HG03103 (cell line): Measurements from ENCODE around the gene GTPBP6.
A peak's percentile ranks its signal among the peaks of the same experiment; 100 is the strongest.
"Not testable (repeated sequence)": the region's sequence is repeated elsewhere in the genome, so short reads cannot be mapped to it uniquely, and the experiment has no call there.

Experiments
- ATAC-seq: cut with Tn5 transposase; IDR thresholded peaks from one replicate; pipeline ENCODE4 v1.9.1; 2021; ENCODE audit warnings: low read depth; ENCODE audit not compliant: unreplicated experiment

The GTPBP6 gene

GRCh38 chrX:295136-295535 is 23.5 kb downstream of the GTPBP6 start:
- no peak for ATAC-seq

DNA sequence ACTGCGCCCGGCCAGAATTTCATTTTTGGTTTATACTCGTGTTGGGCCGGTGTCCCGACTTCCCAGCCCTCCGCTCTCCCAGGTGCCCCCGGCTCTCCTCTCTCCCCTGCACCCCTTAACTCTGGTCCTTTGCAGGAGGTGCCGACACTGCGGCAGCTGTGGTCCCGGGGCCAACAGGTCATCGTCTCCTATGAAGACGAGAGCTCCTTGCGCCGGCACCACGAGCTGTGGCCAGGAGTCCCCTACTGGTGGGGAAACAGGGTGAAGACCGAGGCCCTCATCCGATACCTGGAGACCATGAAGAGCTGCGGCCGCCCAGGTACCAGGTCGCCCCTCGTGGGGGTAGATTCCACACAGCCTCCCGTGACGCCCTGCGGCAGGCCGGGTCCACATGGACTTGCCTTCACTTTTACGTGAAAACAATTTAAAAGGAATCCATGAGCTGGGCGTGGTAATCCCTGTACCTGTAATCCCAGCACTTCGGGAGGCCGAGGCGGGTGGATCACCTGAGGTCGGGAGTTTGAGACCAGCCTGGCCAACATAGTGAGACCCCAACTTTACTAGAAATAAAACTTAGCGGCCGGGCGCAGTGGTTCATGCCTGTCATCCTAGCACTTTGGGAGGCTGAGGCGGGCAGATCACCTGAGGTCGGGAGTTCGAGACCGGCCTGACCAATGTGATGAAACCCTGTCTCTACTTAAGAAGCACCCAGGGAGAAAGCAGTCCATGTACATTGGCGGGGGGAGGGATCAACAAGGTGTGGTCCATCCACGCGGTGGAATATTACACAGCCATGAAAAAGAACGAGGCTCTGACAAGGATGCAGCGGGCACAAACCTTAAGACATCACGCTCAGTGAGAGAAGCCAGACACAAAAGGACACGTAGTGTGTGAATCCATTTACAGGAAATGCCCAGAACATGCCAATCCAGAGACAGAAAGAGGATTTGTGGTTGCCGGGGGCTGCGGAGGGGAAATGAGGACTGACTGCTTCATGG is 25.4 kb downstream of the GTPBP6 start:
- no peak for ATAC-seq

GRCh38 chrX:291411-291901 is 27.1 kb downstream of the GTPBP6 start:
- no peak for ATAC-seq

- no peak for ATAC-seq
Measured at GRCh38 chrX:290476-291166, 28.0 kb downstream of the GTPBP6 start.

GRCh38 chrX:288561-288991 is 30.0 kb downstream of the GTPBP6 start:
- no peak for ATAC-seq

GRCh38 chrX:287670-288069 is 30.9 kb downstream of the GTPBP6 start:
- no peak for ATAC-seq

DNA sequence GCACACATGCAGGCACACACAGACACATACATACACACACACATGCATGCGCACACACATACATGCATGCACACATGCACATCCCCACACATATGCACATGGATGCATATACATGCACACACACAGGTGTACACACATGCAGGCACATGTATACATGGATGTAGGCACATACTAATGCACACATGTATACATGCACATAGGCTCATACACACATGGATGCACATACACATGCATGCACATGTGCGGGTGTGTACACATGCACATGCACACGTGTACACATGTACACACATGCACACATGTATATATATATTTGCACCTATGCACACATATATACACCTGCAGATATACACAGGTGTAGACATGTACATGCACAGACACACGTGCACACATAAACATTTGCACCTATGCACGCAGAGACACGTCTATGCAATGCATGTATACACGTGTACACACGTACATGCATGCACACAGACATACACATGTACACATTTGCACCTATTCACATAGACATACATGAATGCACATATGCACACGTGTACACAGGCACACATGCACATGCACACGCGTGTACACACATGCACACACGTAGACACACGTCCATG is 33.4 kb downstream of the GTPBP6 start:
- ATAC-seq = no peak

GRCh38 chrX:283115-283845 is 35.3 kb downstream of the GTPBP6 start:
- ATAC-seq = peak; percentile 97

DNA sequence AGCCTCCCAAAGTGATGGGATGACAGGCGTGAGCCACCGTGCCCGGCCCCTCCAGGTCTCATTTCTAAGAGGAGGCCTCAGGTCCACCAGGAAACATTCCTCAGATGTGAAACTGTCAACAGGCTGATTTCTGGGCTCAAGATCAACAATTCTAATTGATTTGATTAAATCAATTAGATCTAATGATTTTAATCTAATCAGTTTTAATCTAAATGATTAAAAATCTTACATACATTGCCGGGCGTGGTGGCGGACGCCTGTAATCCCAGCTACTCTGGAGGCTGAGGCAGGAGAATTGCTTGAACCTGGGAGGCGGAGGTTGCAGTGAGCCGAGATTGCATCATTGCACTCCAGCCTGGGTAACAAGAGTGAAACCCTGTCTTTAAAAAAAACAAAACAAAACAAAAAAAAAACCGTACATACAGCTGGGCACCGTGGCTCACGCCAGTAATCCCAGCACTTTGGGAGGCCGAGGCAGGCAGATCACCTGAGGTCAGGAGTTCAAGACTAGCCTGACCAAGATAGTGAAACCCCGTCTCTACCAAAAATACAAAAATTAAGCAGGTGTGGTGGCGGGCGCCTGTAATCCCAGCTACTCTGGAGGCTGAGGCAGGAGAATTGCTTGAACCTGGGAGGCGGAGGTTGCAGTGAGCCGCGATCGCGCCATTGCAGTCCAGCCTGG is 36.5 kb downstream of the GTPBP6 start:
- ATAC-seq = not testable (repeated sequence)

GRCh38 chrX:281166-281999 is 37.2 kb downstream of the GTPBP6 start, which contains the start of gene PLCXD1:
Gene PLCXD1, plus strand, starts transcription at chrX:281381. Its CDS starts 2,807 bp downstream, at chrX:284188.
- peak; percentile 26 for ATAC-seq

- ATAC-seq = not testable (repeated sequence)
Measured at GRCh38 chrX:280722-281121, 37.9 kb downstream of the GTPBP6 start.

- ATAC-seq = not testable (repeated sequence)
Measured at GRCh38 chrX:279757-280604, 38.6 kb downstream of the GTPBP6 start.

DNA sequence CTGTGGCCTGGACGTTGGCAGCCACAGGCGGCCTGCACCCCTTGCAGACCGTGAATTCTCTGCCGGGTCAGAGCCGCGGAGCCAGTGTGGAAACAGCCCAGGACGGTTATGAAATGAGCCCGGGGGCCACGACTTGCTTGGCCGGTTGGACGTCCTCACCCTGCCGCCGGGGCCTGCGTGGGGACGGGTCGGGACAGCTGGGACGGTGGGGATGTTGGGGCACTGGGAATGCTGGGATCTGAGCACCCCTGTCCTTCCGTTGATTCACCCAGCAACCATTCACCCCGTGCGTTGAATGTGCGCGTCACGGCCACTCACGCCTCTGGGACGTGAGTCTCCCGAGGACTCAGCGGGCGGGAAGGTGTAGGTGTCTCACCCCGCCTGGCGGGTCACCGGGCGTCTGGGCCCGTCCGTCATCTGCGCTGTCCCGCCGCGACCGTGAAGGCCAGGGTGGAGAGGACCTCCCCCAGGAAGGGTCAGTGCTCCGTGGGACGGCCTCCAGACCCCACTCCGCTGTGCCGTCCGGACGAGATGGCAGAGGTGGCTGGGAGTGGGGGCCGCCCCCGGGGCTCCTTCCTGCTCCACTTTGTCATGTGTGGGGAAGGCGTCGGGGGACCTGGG is 41.9 kb downstream of the GTPBP6 start:
- ATAC-seq = peak; percentile 14

GRCh38 chrX:275967-276580 is 42.5 kb downstream of the GTPBP6 start:
- peak; percentile 61 for ATAC-seq

GRCh38 chrX:275476-275966 is 43.1 kb downstream of the GTPBP6 start:
- peak; percentile 9 for ATAC-seq

DNA sequence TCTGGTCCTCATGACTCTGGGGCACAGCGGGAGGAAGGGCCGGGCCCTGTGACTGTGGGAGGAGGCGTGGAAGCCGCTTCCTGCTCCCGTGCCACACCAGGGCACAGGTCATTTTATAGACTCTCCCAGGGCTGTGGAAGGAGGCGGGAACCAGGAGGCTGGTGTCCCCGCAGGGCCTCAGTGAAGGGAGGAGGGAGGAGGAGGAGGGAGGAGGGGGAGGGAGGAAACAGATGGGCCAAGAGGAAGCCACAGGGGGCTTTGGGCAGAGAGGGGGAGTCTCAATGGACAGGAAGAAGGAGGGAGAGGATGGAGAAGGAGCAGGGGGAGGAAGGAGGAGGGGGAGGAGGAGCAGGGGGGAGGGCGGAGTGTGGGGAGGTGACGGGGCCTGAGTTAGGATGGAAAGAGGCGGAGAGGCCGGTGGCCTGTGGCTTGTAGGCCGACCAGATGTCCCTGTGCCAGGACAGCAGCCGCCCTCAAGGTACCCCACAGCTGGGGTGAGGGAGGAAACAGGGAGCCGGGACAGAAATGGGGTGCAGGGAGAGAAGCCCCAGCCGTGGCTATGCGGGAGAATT is 43.6 kb downstream of the GTPBP6 start:
- no peak for ATAC-seq
